HepG2 (cell line): ENCODE data around the gene HSD3B7. TPM values are rescaled to one million over a fixed set of nuclear protein-coding genes. Genes with fewer than 3 reads are reported as not detected.

Experiments used
- AKNA ChIP-seq: sonication (generic); formaldehyde crosslinking; IDR thresholded peaks from 2 replicates; pipeline ENCODE4 v1.4.0; 2020; ENCODE audit warnings: missing genetic modification reagents, borderline replicate concordance
- ARID5B ChIP-seq: IDR thresholded peaks from 2 replicates; pipeline ENCODE4 v1.4.0; 2020; ENCODE audit warnings: mild to moderate bottlenecking, missing genetic modification reagents
- ETV5 ChIP-seq: IDR thresholded peaks from 2 replicates; pipeline ENCODE4 v1.6.1; 2018; ENCODE audit warnings: missing biosample characterization, missing genetic modification reagents, inconsistent platforms, borderline replicate concordance
- POGZ ChIP-seq: sonication (generic); formaldehyde crosslinking; IDR thresholded peaks from 2 replicates; pipeline ENCODE4 v1.4.0; 2020; ENCODE audit warnings: mild to moderate bottlenecking, missing genetic modification reagents
- REPIN1 ChIP-seq: sonication (generic); formaldehyde crosslinking; IDR thresholded peaks from 2 replicates; pipeline ENCODE4 v1.8.0; 2022; ENCODE audit warnings: missing genetic modification reagents, low read depth, mild to moderate bottlenecking, borderline replicate concordance
- SOX13 ChIP-seq, 3 experiments: fragments of 450-650 bp in 1 of 3; sonication (generic) in 1 of 3; formaldehyde crosslinking in 1 of 3; IDR thresholded peaks in 2 of 3; conservative IDR thresholded peaks in 1 of 3; 2 replicates each; pipeline versions ENCODE4 v1.5.0 to v1.6.1; 2016 to 2020; ENCODE audit warnings: antibody characterized with exemption in 1 of 3, mild to moderate bottlenecking in 1 of 3, missing compliant biosample characterization in 1 of 3, missing genetic modification reagents in 1 of 3, moderate library complexity in 1 of 3
- TBP ChIP-seq: sonication (generic); formaldehyde crosslinking; IDR thresholded peaks from 2 replicates; pipeline ENCODE4 v1.5.0; 2020; ENCODE audit warnings: missing genetic modification reagents
- ZBTB46 ChIP-seq: sonication (generic); formaldehyde crosslinking; IDR thresholded peaks from 2 replicates; pipeline ENCODE4 v1.4.0; 2020; ENCODE audit warnings: mild to moderate bottlenecking, missing genetic modification reagents, borderline replicate concordance
- ZFP90 ChIP-seq: sonication (generic); formaldehyde crosslinking; IDR thresholded peaks from 2 replicates; pipeline ENCODE4 v1.8.0; 2022; ENCODE audit warnings: missing genetic modification reagents, mild to moderate bottlenecking, inconsistent platforms, borderline replicate concordance
- ZNF292 ChIP-seq: sonication (generic); formaldehyde crosslinking; IDR thresholded peaks from 2 replicates; pipeline ENCODE4 v1.8.1; 2022; ENCODE audit warnings: mild to moderate bottlenecking, low read depth, missing genetic modification reagents, borderline replicate concordance
- ZNF382 ChIP-seq: sonication (generic); formaldehyde crosslinking; IDR thresholded peaks from 2 replicates; pipeline ENCODE4 v1.5.0; 2020; ENCODE audit warnings: missing genetic modification reagents, mild to moderate bottlenecking, borderline replicate concordance
- ZNF672 ChIP-seq: sonication (generic); formaldehyde crosslinking; IDR thresholded peaks from 2 replicates; pipeline ENCODE4 v1.8.1; 2022; ENCODE audit warnings: missing genetic modification reagents
- ZNF800 ChIP-seq: sonication (generic); formaldehyde crosslinking; IDR thresholded peaks from 2 replicates; pipeline ENCODE4 v1.4.0; 2020; ENCODE audit warnings: missing genetic modification reagents
- polyA plus RNA-seq, 8 experiments: library from polyadenylated mRNA; depleted of rRNA in 3 of 8; stranded (reverse) in 7 of 8; unstranded in 1 of 8; fragments of >200 nt; fragmentation: Illumina TruSeq in 4 of 8; extraction: Trizol in 4 of 8; gene quantifications; 2 replicates each; pipeline versions ENCODE4 v1.2.1 to v1.2.3, GENCODE V29; 2011 to 2016; ENCODE audit warnings: low read depth in 4 of 8, missing spikeins in 1 of 8, mixed read lengths in 1 of 8; ENCODE audit not compliant: insufficient read depth in 1 of 8
- total RNA-seq, 5 experiments: library from RNA; depleted of rRNA; stranded (reverse); fragments of >200 nt; fragmentation: Illumina TruSeq; extraction: Trizol; gene quantifications; 2 replicates each; pipeline ENCODE4 v1.2.3, GENCODE V29; 2016; ENCODE audit warnings: low read depth in 1 of 5

Gene HSD3B7
- total and polyA plus RNA-seq, 2 of the 13 experiments (the other 11 are each of a cell fraction or from before 2014, with no cell fraction given), result 32.9 to 69.7 TPM

GRCh38 chr16:31032736-31033708, 48.0 kb downstream of the HSD3B7 start, which contains the start of gene STX4 (continued):
- peak; percentile 54; the same call in 1 of the 2 replicates for TF ChIP-seq AKNA
- 0 out of 2 replicates have a peak, but pooled peaks have one; percentile 45 for TF ChIP-seq TBP (CRISPR knock-in tag)
- 0 out of 2 replicates have a peak, but pooled peaks have one; percentile 40 for TF ChIP-seq POGZ (CRISPR knock-in tag)
- no peak for TF ChIP-seq ZNF292 (CRISPR knock-in tag)
- peak; percentile 49; the same call in 1 of the 2 replicates for TF ChIP-seq REPIN1
- peak; percentile 67; the same call in 1 of the 2 replicates for TF ChIP-seq ZBTB46 (CRISPR knock-in tag)
- TF ChIP-seq ETV5 (CRISPR knock-in tag), result peak; percentile 75; the same call in 1 of the 2 replicates
- no peak for TF ChIP-seq SOX13 (IDR thresholded peaks at IDR 0.05)
- no peak for TF ChIP-seq SOX13 (CRISPR knock-in tag; conservative IDR thresholded peaks at IDR 0.05 in 1 of 2, IDR thresholded peaks at IDR 0.05 in 1 of 2)
- TF ChIP-seq ZNF672 (CRISPR knock-in tag), result no peak; the same call in 1 of the 2 replicates
- no peak for TF ChIP-seq ZNF382 (CRISPR knock-in tag)
- peak; percentile 92 for TF ChIP-seq ZFP90 (CRISPR knock-in tag)
- no peak for TF ChIP-seq ZNF800
- peak; percentile 70 for TF ChIP-seq ARID5B (CRISPR knock-in tag)
